ENCODE data around the gene RELN. TPM values are rescaled to one million over a fixed set of nuclear protein-coding genes. Genes with fewer than 3 reads are reported as not detected.

Gene RELN
- total RNA-seq, 2 donors from 2014 or later: 3.9 to 8.5 TPM

DNA sequence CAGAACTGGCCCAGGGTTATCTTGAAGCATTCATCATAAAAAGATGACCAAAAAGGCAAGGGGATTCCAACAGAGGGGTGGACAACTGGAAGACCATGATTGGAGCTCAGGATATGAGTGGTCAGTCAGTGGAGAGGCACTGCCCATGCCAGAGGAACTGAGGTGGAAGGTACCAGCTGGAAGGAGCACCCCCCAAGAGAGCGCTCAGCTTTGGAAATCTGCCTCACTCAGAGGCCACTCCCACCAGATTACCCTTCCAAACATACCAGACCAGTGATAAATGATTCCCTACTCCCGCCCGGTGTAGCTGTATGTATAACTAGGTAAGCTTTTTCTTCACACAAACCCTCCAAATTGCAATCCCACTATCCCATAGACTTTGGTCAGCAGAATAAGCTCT lies 286.5 kb downstream of the RELN start:
- no peaks in the 10 kb centered on the region for H3K27me3 Mint-ChIP-seq (ENCODE audit: insufficient read depth)
- no peaks in the 10 kb centered on the region for H3K4me1 ChIP-seq (ENCODE audit: control insufficient read depth, insufficient read depth, low read length)
- no peaks in the 10 kb centered on the region for H3K36me3 ChIP-seq (ENCODE audit: control insufficient read depth, insufficient read depth, low read length)
- H3K9ac ChIP-seq (ENCODE audit: extremely low read depth, low read length, poor library complexity, severe bottlenecking): no peak overlapping the region
- DNase-seq: no peak
- H3K36me3 Mint-ChIP-seq (ENCODE audit: low read depth): no peaks in the 10 kb centered on the region
- no peaks in the 10 kb centered on the region for H3K27me3 ChIP-seq (ENCODE audit: control insufficient read depth, insufficient read depth, low read length, poor library complexity, severe bottlenecking)
- H3K4me3 Mint-ChIP-seq: no peak overlapping the region
- H3K4me3 ChIP-seq (ENCODE audit: low read length): no peak overlapping the region
- H3K9me3 ChIP-seq (ENCODE audit: control insufficient read depth, low read length): no peaks in the 10 kb centered on the region
- no peak overlapping the region for H3K27ac ChIP-seq (ENCODE audit: low read depth, low read length)
- H3K9me3 Mint-ChIP-seq: no peaks in the 10 kb centered on the region
- H3K27ac Mint-ChIP-seq: no peak overlapping the region
- TF ChIP-seq, protein P1, sequence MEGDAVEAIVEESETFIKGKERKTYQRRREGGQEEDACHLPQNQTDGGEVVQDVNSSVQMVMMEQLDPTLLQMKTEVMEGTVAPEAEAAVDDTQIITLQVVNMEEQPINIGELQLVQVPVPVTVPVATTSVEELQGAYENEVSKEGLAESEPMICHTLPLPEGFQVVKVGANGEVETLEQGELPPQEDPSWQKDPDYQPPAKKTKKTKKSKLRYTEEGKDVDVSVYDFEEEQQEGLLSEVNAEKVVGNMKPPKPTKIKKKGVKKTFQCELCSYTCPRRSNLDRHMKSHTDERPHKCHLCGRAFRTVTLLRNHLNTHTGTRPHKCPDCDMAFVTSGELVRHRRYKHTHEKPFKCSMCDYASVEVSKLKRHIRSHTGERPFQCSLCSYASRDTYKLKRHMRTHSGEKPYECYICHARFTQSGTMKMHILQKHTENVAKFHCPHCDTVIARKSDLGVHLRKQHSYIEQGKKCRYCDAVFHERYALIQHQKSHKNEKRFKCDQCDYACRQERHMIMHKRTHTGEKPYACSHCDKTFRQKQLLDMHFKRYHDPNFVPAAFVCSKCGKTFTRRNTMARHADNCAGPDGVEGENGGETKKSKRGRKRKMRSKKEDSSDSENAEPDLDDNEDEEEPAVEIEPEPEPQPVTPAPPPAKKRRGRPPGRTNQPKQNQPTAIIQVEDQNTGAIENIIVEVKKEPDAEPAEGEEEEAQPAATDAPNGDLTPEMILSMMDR (conservative IDR thresholded peaks at IDR 0.05): no peak
- no peaks in the 10 kb centered on the region for H3K4me1 Mint-ChIP-seq
- 100% methylated on average over 3 of the region's 3 CpGs; no CpG with 5 or more reads in 1 of the 2 experiments for WGBS, 2 experiments (ENCODE audit: insufficient coverage in 1 of 2, insufficient read length in 1 of 2)

DNA sequence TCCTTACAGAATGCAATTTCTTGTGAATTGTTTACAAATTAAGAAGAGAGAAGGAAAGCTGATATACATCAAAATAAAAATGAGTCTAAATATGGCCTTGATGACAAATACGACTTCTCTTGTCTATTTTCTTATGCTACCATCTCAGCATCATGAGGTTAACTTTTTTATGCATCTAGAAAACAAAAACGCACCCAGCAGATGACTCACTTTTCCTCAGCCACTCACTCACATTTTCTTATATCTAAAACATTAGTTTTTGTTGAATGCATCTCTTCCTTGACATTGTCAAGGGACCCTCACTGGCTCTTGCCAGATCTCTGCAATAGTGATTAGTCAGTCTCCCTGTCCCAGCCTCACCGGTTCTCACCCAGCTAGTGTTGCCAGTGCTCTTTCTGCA lies 287.0 kb downstream of the RELN start:
- DNase-seq: no peak
- Histone ChIP-seq H3K9ac (ENCODE audit: extremely low read depth, low read length, poor library complexity, severe bottlenecking) (no peak overlapping the region), H3K4me3 (ENCODE audit: low read length) (no peak overlapping the region), H3K4me1 (ENCODE audit: control insufficient read depth, insufficient read depth, low read length) (no peaks in the 10 kb centered on the region), H3K9me3 (ENCODE audit: control insufficient read depth, low read length) (no peaks in the 10 kb centered on the region), H3K36me3 (ENCODE audit: control insufficient read depth, insufficient read depth, low read length) (no peaks in the 10 kb centered on the region), H3K27me3 (ENCODE audit: control insufficient read depth, insufficient read depth, low read length, poor library complexity, severe bottlenecking) (no peaks in the 10 kb centered on the region), H3K27ac (ENCODE audit: low read depth, low read length) (no peak overlapping the region)
- no peaks in the 10 kb centered on the region for H3K27me3 Mint-ChIP-seq (ENCODE audit: insufficient read depth)
- TF ChIP-seq, protein P1 (conservative IDR thresholded peaks at IDR 0.05): no peak
- no peak overlapping the region for H3K4me3 Mint-ChIP-seq
- H3K36me3 Mint-ChIP-seq (ENCODE audit: low read depth): no peaks in the 10 kb centered on the region
- no peaks in the 10 kb centered on the region for H3K4me1 Mint-ChIP-seq
- WGBS, 2 experiments (ENCODE audit: insufficient coverage in 1 of 2, insufficient read length in 1 of 2): 44 to 58% methylated on average over 2 to 3 of the region's 3 CpGs
- no peak overlapping the region for H3K27ac Mint-ChIP-seq
- H3K9me3 Mint-ChIP-seq: no peaks in the 10 kb centered on the region

DNA sequence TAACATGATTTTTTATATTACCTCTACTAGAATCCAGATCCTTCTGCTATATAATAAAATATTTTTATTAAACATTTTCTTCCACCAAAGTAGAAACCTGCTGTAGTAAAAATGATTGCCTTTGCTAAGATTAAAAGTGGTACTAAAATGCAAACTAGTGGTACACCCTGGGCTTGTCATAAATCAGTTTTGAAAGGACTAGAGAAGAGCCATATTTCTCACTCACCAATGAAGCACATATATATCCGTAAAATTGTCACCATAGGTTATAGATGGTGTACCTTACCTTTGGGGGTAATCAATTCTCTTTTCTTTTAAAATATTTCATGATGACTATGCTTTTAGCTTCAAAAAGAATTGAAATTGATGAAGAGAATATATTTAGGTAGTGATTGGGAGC lies 290.4 kb downstream of the RELN start:
- no peak overlapping the region for H3K4me3 Mint-ChIP-seq
- no peaks in the 10 kb centered on the region for H3K4me1 ChIP-seq (ENCODE audit: control insufficient read depth, insufficient read depth, low read length)

More for the DNA sequence above, 290.4 kb downstream of the RELN start:
- no peak overlapping the region for H3K4me3 ChIP-seq (ENCODE audit: low read length)
- WGBS, 2 experiments (ENCODE audit: insufficient coverage in 1 of 2, insufficient read length in 1 of 2): no CpG with 5 or more reads among the region's 1 CpG
- H3K27me3 ChIP-seq (ENCODE audit: control insufficient read depth, insufficient read depth, low read length, poor library complexity, severe bottlenecking): no peaks in the 10 kb centered on the region
- H3K36me3 Mint-ChIP-seq (ENCODE audit: low read depth): no peaks in the 10 kb centered on the region
- H3K27ac ChIP-seq (ENCODE audit: low read depth, low read length): no peak overlapping the region
- no peaks in the 10 kb centered on the region for H3K36me3 ChIP-seq (ENCODE audit: control insufficient read depth, insufficient read depth, low read length)
- no peak for DNase-seq
- H3K9ac ChIP-seq (ENCODE audit: extremely low read depth, low read length, poor library complexity, severe bottlenecking): no peak overlapping the region
- no peaks in the 10 kb centered on the region for H3K4me1 Mint-ChIP-seq
- no peaks in the 10 kb centered on the region for H3K9me3 ChIP-seq (ENCODE audit: control insufficient read depth, low read length)
- no peak overlapping the region for H3K27ac Mint-ChIP-seq
- TF ChIP-seq, protein P1 (conservative IDR thresholded peaks at IDR 0.05): no peak
- H3K9me3 Mint-ChIP-seq: no peaks in the 10 kb centered on the region
- no peaks in the 10 kb centered on the region for H3K27me3 Mint-ChIP-seq (ENCODE audit: insufficient read depth)

Data from endodermal cell (in vitro differentiated cells).